DOHH2 (cell line): ENCODE measurements around the gene ALX4.

Source experiments
- H3F3A ChIP-seq: fragments of 200-600 bp; sonication (generic), shearing (Covaris generic); 2 replicates; pipeline ENCODE4 v1.6.0; 2016; ENCODE audit warnings: antibody characterized with exemption, mild to moderate bottlenecking; ENCODE audit not compliant: control insufficient read depth, insufficient read depth
- H3K27ac ChIP-seq: fragments of 200-600 bp; sonication (generic); 2 replicates; pipeline ENCODE4 v1.5.1; 2014; ENCODE audit warnings: low read depth, mild to moderate bottlenecking, low read length, moderate library complexity
- H3K27me3 ChIP-seq: fragments of 200-600 bp; sonication (generic); 2 replicates; pipeline ENCODE4 v1.6.1; 2014; ENCODE audit warnings: mild to moderate bottlenecking, low read length, mixed read lengths; ENCODE audit not compliant: control insufficient read depth
- H3K36me3 ChIP-seq: fragments of 200-600 bp; sonication (generic); 2 replicates; pipeline ENCODE4 v1.6.1; 2014; ENCODE audit warnings: mild to moderate bottlenecking, low read length, moderate library complexity, mixed read lengths; ENCODE audit not compliant: control insufficient read depth
- H3K4me1 ChIP-seq: fragments of 200-600 bp; sonication (generic); 2 replicates; pipeline ENCODE4 v1.6.1; 2014; ENCODE audit warnings: mild to moderate bottlenecking, low read length, mixed read lengths; ENCODE audit not compliant: control insufficient read depth
- H3K4me2 ChIP-seq: fragments of 200-600 bp; sonication (generic); 2 replicates; pipeline ENCODE4 v1.6.0; 2014; ENCODE audit warnings: mild to moderate bottlenecking, low read length, moderate library complexity
- H3K4me3 ChIP-seq: fragments of 200-600 bp; sonication (generic); 2 replicates; pipeline ENCODE4 v1.5.1; 2014; ENCODE audit warnings: mild to moderate bottlenecking, low read length, mixed read lengths
- H3K79me2 ChIP-seq: fragments of 200-600 bp; sonication (generic); 2 replicates; pipeline ENCODE4 v1.6.1; 2014; ENCODE audit warnings: mild to moderate bottlenecking, low read length, mixed read lengths; ENCODE audit not compliant: control insufficient read depth
- H3K9me2 ChIP-seq: fragments of 200-600 bp; sonication (generic); replicated peaks from 2 replicates; pipeline ENCODE4 v1.6.1; 2014; ENCODE audit warnings: mild to moderate bottlenecking, low read length, mixed read lengths; ENCODE audit not compliant: control insufficient read depth
- H3K9me3 ChIP-seq: fragments of 200-600 bp; sonication (generic); 2 replicates; pipeline ENCODE4 v1.6.1; 2014; ENCODE audit warnings: antibody characterized with exemption, low read length, mixed read lengths; ENCODE audit not compliant: control insufficient read depth, insufficient read depth
- H4K20me1 ChIP-seq: fragments of 200-600 bp; sonication (generic); 2 replicates; pipeline ENCODE4 v1.6.0; 2014; ENCODE audit warnings: low read depth, mild to moderate bottlenecking, antibody characterized with exemption, low read length, moderate library complexity; ENCODE audit not compliant: control insufficient read depth, insufficient read depth
- CTCF ChIP-seq: fragments of 200-600 bp; sonication (generic); IDR thresholded peaks from one replicate; pipeline ENCODE4 v1.5.1; 2014; ENCODE audit warnings: antibody characterized with exemption, mild to moderate bottlenecking, low read depth, low read length; ENCODE audit not compliant: poor library complexity, severe bottlenecking
- EZH2phosphoT487 ChIP-seq: fragments of 200-600 bp; sonication (generic); IDR thresholded peaks from 2 replicates; pipeline ENCODE4 v1.6.1; 2017; ENCODE audit warnings: borderline replicate concordance, mild to moderate bottlenecking, antibody characterized with exemption, low read length, moderate library complexity, mixed read lengths

Gene ALX4

GRCh38 chr11:44219830-44220796 is 89.8 kb downstream of the ALX4 start:
- Histone ChIP-seq H3F3A (no peaks in the 10 kb centered on the region), H3K27me3 (no peaks in the 10 kb centered on the region), H3K4me2 (no peak overlapping the region), H3K36me3 (no peaks in the 10 kb centered on the region), H3K4me1 (no peaks in the 10 kb centered on the region), H3K9me2 (no peaks in the 10 kb centered on the region), H3K27ac (no peak overlapping the region), H3K79me2 (no peaks in the 10 kb centered on the region), H3K9me3 (no peaks in the 10 kb centered on the region), H4K20me1 (no peaks in the 10 kb centered on the region), H3K4me3 (no peak overlapping the region)
- TF ChIP-seq EZH2phosphoT487 (no peak), CTCF (no peak)

- Histone ChIP-seq H3K4me1 (no peaks in the 10 kb centered on the region), H4K20me1 (no peaks in the 10 kb centered on the region)
Measured at GRCh38 chr11:44217432-44217831, 92.5 kb downstream of the ALX4 start.

GRCh38 chr11:44213148-44213547 is 96.8 kb downstream of the ALX4 start:
- Histone ChIP-seq H3K36me3 (no peaks in the 10 kb centered on the region), H4K20me1 (no peaks in the 10 kb centered on the region), H3F3A (no peaks in the 10 kb centered on the region), H3K27me3 (no peaks in the 10 kb centered on the region), H3K4me2 (no peak overlapping the region), H3K4me3 (no peak overlapping the region), H3K9me3 (no peaks in the 10 kb centered on the region), H3K4me1 (no peaks in the 10 kb centered on the region), H3K9me2 (no peaks in the 10 kb centered on the region), H3K79me2 (no peaks in the 10 kb centered on the region), H3K27ac (no peak overlapping the region)
- TF ChIP-seq EZH2phosphoT487 (no peak), CTCF (no peak)

More at GRCh38 chr11:44217432-44217831, 92.5 kb downstream of the ALX4 start:
- TF ChIP-seq CTCF = no peak
- Histone ChIP-seq H3K9me3 (no peaks in the 10 kb centered on the region), H3K9me2 (no peaks in the 10 kb centered on the region), H3K36me3 (no peaks in the 10 kb centered on the region), H3F3A (no peaks in the 10 kb centered on the region), H3K27ac (no peak overlapping the region), H3K4me2 (no peak overlapping the region), H3K79me2 (no peaks in the 10 kb centered on the region), H3K4me3 (no peak overlapping the region), H3K27me3 (no peaks in the 10 kb centered on the region)
